Middle frontal gyrus (tissue), 1 donor: ENCODE results near the gene KLHDC4.
"Not testable (repeated sequence)": the region's sequence is repeated elsewhere in the genome, so short reads cannot be mapped to it uniquely, and the experiment has no call there.

Source experiments
- DNase-seq: peaks from one replicate; pipeline ENCODE4 v3.0.0-alpha.2; 2015; ENCODE audit warnings: low spot score; ENCODE audit errors: extremely low spot score

KLHDC4 gene

DNA sequence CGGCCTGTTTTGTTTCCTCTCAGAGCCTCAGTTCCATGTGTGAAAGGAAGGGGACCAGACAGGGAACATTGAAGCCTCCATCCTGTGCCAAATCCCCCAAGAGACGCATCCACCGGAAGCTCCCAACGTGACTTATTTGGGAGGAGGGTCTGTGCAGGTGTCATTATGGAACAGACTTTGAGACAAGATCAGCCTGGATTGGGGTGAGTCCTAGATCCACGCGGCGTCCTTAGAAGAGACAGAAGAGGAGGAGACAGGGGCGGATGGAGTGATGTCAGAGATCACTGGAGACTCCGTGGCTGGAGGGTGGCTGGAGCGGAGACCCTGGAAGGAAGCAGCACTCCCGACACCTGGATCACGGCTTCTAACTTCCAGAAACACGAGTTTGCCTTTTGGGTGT is 80.0 kb downstream of the KLHDC4 start:
- DNase-seq, result no peak

GRCh38 chr16:87685405-87685755 is 80.4 kb downstream of the KLHDC4 start:
- no peak for DNase-seq

GRCh38 chr16:87684711-87685404 is 80.9 kb downstream of the KLHDC4 start:
- no peak for DNase-seq

GRCh38 chr16:87684106-87684677 is 81.6 kb downstream of the KLHDC4 start:
- no peak for DNase-seq

DNA sequence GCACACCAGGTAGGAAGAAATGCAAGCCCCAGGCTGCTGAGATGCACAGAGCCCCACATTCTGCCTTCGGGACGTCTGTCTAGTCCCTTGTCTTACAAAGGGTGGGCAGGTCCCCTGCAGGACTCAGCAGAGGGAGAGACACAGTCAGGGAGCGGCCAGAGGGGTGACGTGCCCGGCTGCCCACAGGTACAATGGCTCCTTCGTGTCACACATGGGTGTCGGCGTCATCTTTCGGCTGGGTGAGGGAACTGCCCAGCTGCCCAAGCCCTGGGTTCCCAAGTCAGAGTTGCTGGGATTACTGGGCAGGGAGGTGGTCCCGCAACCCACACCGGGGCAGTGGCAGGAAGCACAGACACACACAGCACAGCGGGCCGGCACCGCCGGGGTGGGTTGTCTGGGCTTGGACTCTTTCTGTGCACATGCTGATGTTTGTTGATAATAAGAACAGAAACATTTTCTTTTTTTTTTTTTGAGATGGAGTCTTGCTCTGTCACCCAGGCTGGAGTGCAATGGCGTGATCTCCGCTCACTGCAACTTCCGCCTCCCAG is 82.9 kb downstream of the KLHDC4 start:
- DNase-seq, result no peak

DNA sequence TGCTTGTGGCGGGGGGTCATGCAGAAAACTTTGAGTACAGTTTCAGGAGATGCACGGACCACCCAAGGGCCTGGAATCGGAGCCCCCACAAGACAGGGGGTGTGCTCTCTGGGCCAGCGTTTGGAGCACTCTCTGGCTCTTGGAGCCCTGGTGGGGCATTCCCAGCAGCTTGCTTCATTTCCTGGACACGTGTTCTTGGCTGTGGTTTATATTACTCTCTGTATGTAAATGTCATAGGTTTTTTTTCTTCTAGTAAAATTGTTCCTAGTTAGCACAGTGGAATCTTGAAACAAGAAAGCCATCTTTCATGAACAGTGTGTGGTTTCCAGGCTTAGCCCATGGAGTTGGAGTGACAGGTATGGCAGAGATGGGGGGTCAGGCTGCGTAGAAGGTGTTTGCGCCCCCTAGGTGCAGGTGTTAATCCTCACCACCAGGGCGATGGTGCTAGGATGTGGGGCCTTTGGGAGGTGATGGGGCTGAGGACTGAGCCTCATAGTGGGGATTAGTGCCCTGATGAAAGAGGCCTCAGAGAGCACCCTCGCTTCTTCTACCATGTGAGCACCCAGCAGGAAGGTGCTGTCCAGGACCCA is 83.7 kb downstream of the KLHDC4 start:
- no peak for DNase-seq

- DNase-seq, result not testable (repeated sequence)
Observed at GRCh38 chr16:87681051-87681602, 84.7 kb downstream of the KLHDC4 start.

- DNase-seq, result no peak
Observed at GRCh38 chr16:87680272-87680644, 85.5 kb downstream of the KLHDC4 start.

- no peak for DNase-seq
Observed at GRCh38 chr16:87679593-87680271, 86.1 kb downstream of the KLHDC4 start.

DNA sequence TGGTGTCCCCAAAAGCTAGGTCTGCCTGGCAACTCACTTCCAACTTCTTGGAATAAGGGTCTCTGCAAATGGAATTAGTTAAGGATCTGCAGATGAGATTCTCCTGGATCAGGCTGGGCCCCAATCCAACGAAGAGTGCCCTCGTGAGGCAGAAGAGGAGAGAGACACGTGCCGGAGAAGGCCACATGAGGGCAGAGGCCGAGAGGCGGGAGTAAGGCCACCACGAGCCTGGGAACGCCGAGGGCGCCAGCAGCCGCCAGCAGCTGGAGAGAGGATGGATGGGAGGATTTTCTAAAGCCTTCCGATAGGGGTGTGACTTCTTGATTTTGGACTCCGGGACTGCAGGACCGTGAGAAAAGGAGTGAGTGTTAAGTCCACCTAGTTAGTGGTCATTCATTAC is 87.2 kb downstream of the KLHDC4 start:
- no peak for DNase-seq

- DNase-seq, result no peak
Observed at GRCh38 chr16:87677830-87678229, 88.0 kb downstream of the KLHDC4 start.

GRCh38 chr16:87675111-87675719 is 90.6 kb downstream of the KLHDC4 start:
- DNase-seq, result no peak

- DNase-seq, result no peak
Observed at GRCh38 chr16:87674419-87674818, 91.4 kb downstream of the KLHDC4 start.

DNA sequence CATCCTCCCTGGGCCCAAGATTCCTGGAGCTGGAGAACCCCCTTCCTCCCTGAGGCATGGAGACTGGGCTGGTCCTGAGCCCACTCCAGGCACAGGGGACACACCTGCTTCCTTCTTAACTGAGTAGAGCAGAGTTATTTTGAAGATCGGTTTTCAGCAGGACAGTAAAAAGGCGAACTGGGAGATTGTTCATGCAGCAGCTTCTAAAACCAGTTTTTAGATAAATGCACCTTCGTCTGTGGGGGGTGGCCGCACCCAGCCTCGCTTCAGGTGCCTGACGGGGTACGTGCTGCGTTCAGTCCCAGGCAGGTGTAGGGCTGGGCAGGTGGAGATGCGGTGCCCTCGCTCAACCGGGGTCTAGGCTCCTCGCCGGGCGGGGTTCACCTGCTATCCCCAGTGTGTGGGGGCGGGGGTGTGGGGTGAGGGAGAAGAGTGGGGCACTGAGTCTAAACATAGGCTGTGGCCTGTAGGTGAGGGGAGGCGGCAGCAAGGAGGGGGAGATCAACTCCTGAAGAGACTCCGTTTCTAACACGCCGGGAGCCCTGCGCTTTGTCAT is 94.0 kb downstream of the KLHDC4 start:
- no peak for DNase-seq

DNA sequence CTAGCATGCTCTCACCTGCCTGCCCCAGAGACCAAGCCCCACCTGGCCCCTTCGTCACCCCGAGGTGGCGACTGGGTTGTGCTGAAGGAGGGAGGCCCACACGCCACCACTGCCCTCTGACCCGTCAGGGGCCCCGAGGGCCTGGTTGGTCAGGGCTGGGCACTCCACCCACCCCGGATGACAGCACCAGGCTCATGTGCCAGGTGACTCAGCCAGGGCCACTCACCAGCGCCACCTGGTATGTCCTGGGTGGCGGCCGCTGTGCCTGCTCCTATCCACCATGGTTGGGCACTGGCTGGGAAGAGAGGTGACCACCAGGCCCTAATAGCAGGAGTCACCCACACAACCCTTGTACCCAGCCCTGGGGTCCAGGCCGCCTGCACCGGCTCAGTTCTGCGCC is 94.6 kb downstream of the KLHDC4 start:
- no peak for DNase-seq

GRCh38 chr16:87669672-87670071 is 96.1 kb downstream of the KLHDC4 start:
- DNase-seq, result no peak

- DNase-seq, result no peak
Observed at GRCh38 chr16:87667946-87668345, 97.8 kb downstream of the KLHDC4 start.

- DNase-seq, result no peak
Observed at GRCh38 chr16:87667443-87667842, 98.3 kb downstream of the KLHDC4 start.

- DNase-seq, result no peak
Observed at GRCh38 chr16:87666919-87667318, 98.9 kb downstream of the KLHDC4 start.

DNA sequence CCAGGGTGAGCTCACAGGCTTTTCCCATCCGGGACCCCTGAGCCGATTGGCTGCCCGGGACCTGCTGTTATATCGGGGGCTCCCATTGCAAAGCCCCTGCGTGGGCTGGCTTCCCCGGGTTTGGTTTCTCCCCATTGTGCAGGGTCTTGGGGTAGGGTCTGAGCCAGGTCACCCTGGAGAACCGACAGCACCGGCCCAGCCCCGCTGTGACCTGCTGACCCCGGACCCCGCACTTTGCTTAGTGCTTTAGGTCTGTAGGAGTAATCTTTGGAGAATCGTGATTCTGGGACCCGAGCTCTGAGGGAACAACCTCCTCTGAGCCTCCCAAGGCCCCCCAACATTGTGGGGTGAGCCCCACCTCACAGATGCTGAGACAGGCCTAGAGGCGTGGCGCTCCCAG is 100.6 kb downstream of the KLHDC4 start:
- DNase-seq, result no peak

- no peak for DNase-seq
Observed at GRCh38 chr16:87664792-87665191, 101.0 kb downstream of the KLHDC4 start.
